Measurements from ENCODE around the gene FRK.
"Not testable (repeated sequence)": the region's sequence is repeated elsewhere in the genome, so short reads cannot be mapped to it uniquely, and the experiment has no call there.

FRK gene

DNA sequence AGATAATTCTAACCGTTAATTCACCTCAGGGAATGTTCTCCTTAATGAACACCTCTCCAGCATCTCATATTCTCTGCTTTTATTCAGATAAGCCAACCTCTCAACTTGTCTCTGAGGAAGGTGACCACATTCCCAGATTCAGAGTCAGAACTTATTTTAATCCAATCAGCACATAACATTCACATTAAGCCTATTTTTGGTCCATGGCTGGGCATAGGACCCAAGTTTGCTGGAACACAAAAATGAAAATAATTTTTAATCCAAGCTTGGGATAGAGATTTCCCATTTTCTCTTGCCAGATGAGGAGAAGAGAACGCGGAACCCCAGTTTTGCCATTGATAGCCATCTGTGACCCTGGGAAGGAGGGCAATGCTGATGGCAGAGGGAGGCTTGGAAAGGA, 126.5 kb downstream of the FRK start:
- no peaks in the 10 kb centered on the region for H3K4me1 ChIP-seq (ENCODE audit: control insufficient read depth in 1 of 2, insufficient read depth in 2 of 2, low read length in 2 of 2)
- H3K4me3 ChIP-seq (ENCODE audit: low read depth in 1 of 2, low read length in 2 of 2) = no peak overlapping the region
- H3K27ac ChIP-seq (ENCODE audit: low read depth, low read length) = no peak overlapping the region
- H3K27me3 ChIP-seq (ENCODE audit: control insufficient read depth in 1 of 2, insufficient read depth in 2 of 2, low read length in 2 of 2) = no peaks in the 10 kb centered on the region
- no peaks in the 10 kb centered on the region for H3K9me3 ChIP-seq (ENCODE audit: control insufficient read depth in 1 of 2, low read length in 2 of 2)
- no peak overlapping the region for H3K9ac ChIP-seq (ENCODE audit: low read depth in 1 of 2, low read length in 2 of 2)
- H3K36me3 ChIP-seq (ENCODE audit: control insufficient read depth in 1 of 2, insufficient read depth in 2 of 2, low read length in 2 of 2) = no peaks in the 10 kb centered on the region

DNA sequence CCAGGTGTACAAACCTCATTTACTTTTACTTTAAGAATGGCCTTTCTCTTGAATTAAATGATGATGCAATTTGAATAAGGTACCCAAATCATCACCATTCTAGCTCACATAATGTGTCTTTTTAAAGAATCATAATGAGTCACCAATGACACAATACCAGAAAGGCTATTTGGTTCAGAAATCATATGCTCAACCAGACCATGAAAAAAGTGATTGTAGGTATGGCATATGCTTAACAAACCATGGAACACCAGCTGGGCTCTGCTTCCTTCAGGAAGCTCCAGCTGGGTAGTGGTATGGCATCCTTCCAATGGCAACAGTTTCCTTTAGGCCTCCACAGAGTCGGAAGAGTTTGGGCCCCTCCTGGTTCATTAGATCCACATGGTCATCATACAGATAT, 128.2 kb downstream of the FRK start:
- no peak overlapping the region for H3K27ac ChIP-seq (ENCODE audit: low read depth, low read length)
- no peaks in the 10 kb centered on the region for H3K36me3 ChIP-seq (ENCODE audit: control insufficient read depth in 1 of 2, insufficient read depth in 2 of 2, low read length in 2 of 2)
- H3K27me3 ChIP-seq (ENCODE audit: control insufficient read depth in 1 of 2, insufficient read depth in 2 of 2, low read length in 2 of 2) = no peaks in the 10 kb centered on the region
- H3K9me3 ChIP-seq (ENCODE audit: control insufficient read depth in 1 of 2, low read length in 2 of 2) = no peaks in the 10 kb centered on the region
- no peak overlapping the region for H3K9ac ChIP-seq (ENCODE audit: low read depth in 1 of 2, low read length in 2 of 2)
- no peak overlapping the region for H3K4me3 ChIP-seq (ENCODE audit: low read depth in 1 of 2, low read length in 2 of 2)
- H3K4me1 ChIP-seq (ENCODE audit: control insufficient read depth in 1 of 2, insufficient read depth in 2 of 2, low read length in 2 of 2) = no peaks in the 10 kb centered on the region

DNA sequence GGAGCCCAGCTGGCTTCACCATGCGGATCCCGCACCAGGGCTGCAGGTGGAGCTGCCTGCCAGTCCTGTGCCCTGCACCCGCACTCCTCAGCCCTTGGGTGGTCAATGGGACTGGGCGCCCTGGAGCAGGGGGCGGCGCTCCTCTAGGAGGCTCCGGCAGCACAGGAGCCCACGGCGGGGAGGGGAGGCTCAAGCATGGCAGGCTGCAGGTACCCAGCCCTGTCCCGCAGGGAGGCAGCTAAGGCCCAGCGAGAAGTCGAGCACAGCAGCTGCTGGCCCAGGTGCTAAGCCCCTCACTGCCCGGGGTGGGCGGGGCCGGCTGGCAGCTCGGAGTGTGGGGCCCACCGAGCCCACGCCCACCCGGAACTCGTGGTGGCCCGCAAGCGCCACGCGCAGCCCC, 132.7 kb downstream of the FRK start:
- H3K4me3 ChIP-seq (ENCODE audit: low read depth in 1 of 2, low read length in 2 of 2); H3K36me3 ChIP-seq (ENCODE audit: control insufficient read depth in 1 of 2, insufficient read depth in 2 of 2, low read length in 2 of 2); H3K9me3 ChIP-seq (ENCODE audit: control insufficient read depth in 1 of 2, low read length in 2 of 2); H3K27me3 ChIP-seq (ENCODE audit: control insufficient read depth in 1 of 2, insufficient read depth in 2 of 2, low read length in 2 of 2); H3K4me1 ChIP-seq (ENCODE audit: control insufficient read depth in 1 of 2, insufficient read depth in 2 of 2, low read length in 2 of 2); H3K9ac ChIP-seq (ENCODE audit: low read depth in 1 of 2, low read length in 2 of 2); H3K27ac ChIP-seq (ENCODE audit: low read depth, low read length): not testable (repeated sequence)

DNA sequence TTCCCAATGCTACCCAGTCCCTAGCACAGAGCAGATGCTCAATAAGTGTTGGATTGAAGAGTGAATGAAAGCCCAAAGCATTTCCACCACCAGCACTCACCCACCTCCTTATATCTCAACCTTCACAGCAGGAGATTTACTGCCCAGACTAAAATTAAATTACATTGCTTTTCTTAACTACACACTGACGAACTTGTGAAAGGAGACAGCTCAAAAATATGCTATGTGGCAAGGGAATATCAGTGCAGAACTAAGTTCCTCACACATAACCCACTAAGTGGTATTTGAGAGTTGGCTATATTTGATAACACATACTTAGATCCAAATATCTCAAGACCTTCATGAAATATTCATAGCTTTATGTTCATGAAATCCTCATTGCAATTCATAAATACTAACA, 137.7 kb downstream of the FRK start:
- Histone ChIP-seq H3K4me3 (ENCODE audit: low read depth in 1 of 2, low read length in 2 of 2) (no peak overlapping the region), H3K9me3 (ENCODE audit: control insufficient read depth in 1 of 2, low read length in 2 of 2) (no peaks in the 10 kb centered on the region), H3K4me1 (ENCODE audit: control insufficient read depth in 1 of 2, insufficient read depth in 2 of 2, low read length in 2 of 2) (no peaks in the 10 kb centered on the region), H3K27me3 (ENCODE audit: control insufficient read depth in 1 of 2, insufficient read depth in 2 of 2, low read length in 2 of 2) (no peaks in the 10 kb centered on the region), H3K27ac (ENCODE audit: low read depth, low read length) (no peak overlapping the region), H3K9ac (ENCODE audit: low read depth in 1 of 2, low read length in 2 of 2) (no peak overlapping the region), H3K36me3 (ENCODE audit: control insufficient read depth in 1 of 2, insufficient read depth in 2 of 2, low read length in 2 of 2) (no peaks in the 10 kb centered on the region)

DNA sequence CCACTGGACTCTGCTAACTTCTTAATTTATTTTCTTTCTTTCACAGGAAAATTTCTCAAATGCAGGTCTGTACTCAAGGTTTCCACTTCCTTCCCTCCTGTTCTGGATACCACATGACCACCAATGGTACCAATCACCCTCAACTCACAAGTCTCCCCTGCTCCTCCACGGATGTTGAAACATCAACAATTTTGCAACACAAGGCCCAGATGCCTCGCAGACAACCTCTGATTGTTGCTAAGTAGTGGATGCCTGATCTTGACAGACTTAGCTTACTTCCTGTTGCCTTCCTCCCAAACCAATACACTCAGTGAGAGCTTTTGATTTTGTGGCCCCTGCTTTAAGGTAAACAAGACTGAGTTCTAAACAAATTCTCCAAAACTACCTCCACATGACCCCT, 146.6 kb downstream of the FRK start:
- H3K27me3 ChIP-seq (ENCODE audit: control insufficient read depth in 1 of 2, insufficient read depth in 2 of 2, low read length in 2 of 2) = no peaks in the 10 kb centered on the region
- no peak overlapping the region for H3K27ac ChIP-seq (ENCODE audit: low read depth, low read length)
- H3K9me3 ChIP-seq (ENCODE audit: control insufficient read depth in 1 of 2, low read length in 2 of 2) = no peaks in the 10 kb centered on the region
- H3K36me3 ChIP-seq (ENCODE audit: control insufficient read depth in 1 of 2, insufficient read depth in 2 of 2, low read length in 2 of 2) = no peaks in the 10 kb centered on the region
- no peak overlapping the region for H3K9ac ChIP-seq (ENCODE audit: low read depth in 1 of 2, low read length in 2 of 2)
- no peak overlapping the region for H3K4me3 ChIP-seq (ENCODE audit: low read depth in 1 of 2, low read length in 2 of 2)
- no peaks in the 10 kb centered on the region for H3K4me1 ChIP-seq (ENCODE audit: control insufficient read depth in 1 of 2, insufficient read depth in 2 of 2, low read length in 2 of 2)

DNA sequence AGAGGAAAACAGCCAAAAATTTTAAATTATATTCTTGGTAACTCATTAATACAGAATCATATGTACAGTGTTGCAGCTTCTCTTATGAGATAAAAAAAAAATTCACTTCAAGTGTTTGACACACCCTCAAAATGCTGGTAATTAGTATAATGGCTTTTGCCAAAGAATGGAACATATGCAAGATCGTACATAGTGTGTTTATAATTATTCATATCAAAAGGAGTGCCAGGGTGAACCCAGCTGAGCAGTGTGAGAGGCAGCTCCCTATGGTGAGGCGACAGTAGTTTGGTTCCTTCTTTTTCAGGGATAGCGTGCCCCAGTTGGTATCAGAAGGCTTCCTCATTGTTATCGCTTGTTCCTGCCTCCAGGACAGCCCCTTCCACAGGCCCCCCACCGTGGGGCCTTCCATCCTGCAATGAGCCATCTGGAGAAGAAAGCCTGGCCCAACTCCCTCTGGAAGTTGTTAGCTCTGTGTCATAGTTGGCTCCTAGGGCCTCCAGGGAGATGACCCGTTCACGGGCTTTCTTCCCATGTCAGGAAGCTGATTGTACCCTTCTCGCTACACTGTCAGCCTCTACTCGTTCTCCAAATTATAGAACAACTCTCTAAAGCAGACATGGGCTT, 150.7 kb downstream of the FRK start:
- H3K4me1 ChIP-seq (ENCODE audit: control insufficient read depth in 1 of 2, insufficient read depth in 2 of 2, low read length in 2 of 2) = no peaks in the 10 kb centered on the region
- no peak overlapping the region for H3K27ac ChIP-seq (ENCODE audit: low read depth, low read length)
- H3K9ac ChIP-seq (ENCODE audit: low read depth in 1 of 2, low read length in 2 of 2) = no peak overlapping the region
- H3K36me3 ChIP-seq (ENCODE audit: control insufficient read depth in 1 of 2, insufficient read depth in 2 of 2, low read length in 2 of 2) = no peaks in the 10 kb centered on the region
- no peaks in the 10 kb centered on the region for H3K9me3 ChIP-seq (ENCODE audit: control insufficient read depth in 1 of 2, low read length in 2 of 2)
- no peak overlapping the region for H3K4me3 ChIP-seq (ENCODE audit: low read depth in 1 of 2, low read length in 2 of 2)
- no peaks in the 10 kb centered on the region for H3K27me3 ChIP-seq (ENCODE audit: control insufficient read depth in 1 of 2, insufficient read depth in 2 of 2, low read length in 2 of 2)

DNA sequence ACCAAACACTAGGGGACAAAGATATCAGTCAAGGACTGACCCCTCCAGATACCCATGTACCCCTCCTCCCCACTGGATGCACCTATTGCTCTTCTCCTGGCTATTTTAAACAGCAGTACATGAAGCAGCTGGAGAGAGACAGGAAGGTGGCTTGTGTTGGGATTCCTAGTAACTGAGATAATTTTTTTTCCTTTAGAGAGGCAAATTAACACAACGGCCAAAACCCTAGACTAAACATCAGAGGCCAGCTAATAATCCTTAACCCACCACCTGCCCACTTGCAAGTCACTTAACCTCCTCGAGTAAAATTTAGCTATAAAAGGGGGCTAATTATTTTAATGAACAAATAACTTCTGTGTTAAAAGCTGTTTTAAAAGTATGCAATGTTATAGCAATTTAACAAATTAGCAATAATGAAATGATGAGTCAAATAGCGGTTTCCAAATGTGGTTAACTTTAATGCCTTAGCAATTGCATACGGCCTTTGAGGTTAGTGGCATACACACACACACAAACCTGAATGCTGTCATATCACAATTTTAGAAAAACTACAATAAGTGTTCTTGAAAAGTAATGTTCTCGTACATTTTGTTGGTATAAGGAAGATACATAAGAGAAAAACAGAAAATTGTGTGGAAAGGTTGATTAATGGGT, 151.7 kb downstream of the FRK start:
- H3K27me3 ChIP-seq (ENCODE audit: control insufficient read depth in 1 of 2, insufficient read depth in 2 of 2, low read length in 2 of 2) = no peaks in the 10 kb centered on the region
- no peaks in the 10 kb centered on the region for H3K9me3 ChIP-seq (ENCODE audit: control insufficient read depth in 1 of 2, low read length in 2 of 2)
- no peak overlapping the region for H3K9ac ChIP-seq (ENCODE audit: low read depth in 1 of 2, low read length in 2 of 2)
- H3K4me1 ChIP-seq (ENCODE audit: control insufficient read depth in 1 of 2, insufficient read depth in 2 of 2, low read length in 2 of 2) = no peaks in the 10 kb centered on the region
- no peak overlapping the region for H3K4me3 ChIP-seq (ENCODE audit: low read depth in 1 of 2, low read length in 2 of 2)
- no peaks in the 10 kb centered on the region for H3K36me3 ChIP-seq (ENCODE audit: control insufficient read depth in 1 of 2, insufficient read depth in 2 of 2, low read length in 2 of 2)
- H3K27ac ChIP-seq (ENCODE audit: low read depth, low read length) = no peak overlapping the region

DNA sequence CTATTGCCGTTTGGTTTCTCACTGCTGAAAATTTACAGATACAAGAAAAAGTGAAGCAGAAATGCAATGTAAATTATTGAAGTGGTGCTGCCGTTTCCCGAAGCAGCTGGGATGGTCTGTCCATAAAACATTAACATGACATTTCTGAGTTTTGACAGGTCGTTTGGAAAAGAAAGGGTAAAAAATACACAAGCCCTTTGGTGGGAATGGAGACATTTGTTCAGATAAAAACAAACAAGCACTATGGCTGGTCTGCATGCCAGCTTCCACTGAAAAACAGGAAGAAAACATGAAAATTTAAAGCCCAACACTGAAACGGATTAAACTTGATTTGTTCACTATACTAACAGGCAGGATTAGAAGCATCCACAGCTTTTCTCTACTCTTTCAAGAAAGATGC, 155.2 kb downstream of the FRK start:
- H3K9ac ChIP-seq (ENCODE audit: low read depth in 1 of 2, low read length in 2 of 2) = no peak overlapping the region
- H3K36me3 ChIP-seq (ENCODE audit: control insufficient read depth in 1 of 2, insufficient read depth in 2 of 2, low read length in 2 of 2) = no peaks in the 10 kb centered on the region
- no peaks in the 10 kb centered on the region for H3K27me3 ChIP-seq (ENCODE audit: control insufficient read depth in 1 of 2, insufficient read depth in 2 of 2, low read length in 2 of 2)
- H3K4me1 ChIP-seq (ENCODE audit: control insufficient read depth in 1 of 2, insufficient read depth in 2 of 2, low read length in 2 of 2) = no peaks in the 10 kb centered on the region
- H3K4me3 ChIP-seq (ENCODE audit: low read depth in 1 of 2, low read length in 2 of 2) = no peak overlapping the region
- no peak overlapping the region for H3K27ac ChIP-seq (ENCODE audit: low read depth, low read length)
- no peaks in the 10 kb centered on the region for H3K9me3 ChIP-seq (ENCODE audit: control insufficient read depth in 1 of 2, low read length in 2 of 2)

DNA sequence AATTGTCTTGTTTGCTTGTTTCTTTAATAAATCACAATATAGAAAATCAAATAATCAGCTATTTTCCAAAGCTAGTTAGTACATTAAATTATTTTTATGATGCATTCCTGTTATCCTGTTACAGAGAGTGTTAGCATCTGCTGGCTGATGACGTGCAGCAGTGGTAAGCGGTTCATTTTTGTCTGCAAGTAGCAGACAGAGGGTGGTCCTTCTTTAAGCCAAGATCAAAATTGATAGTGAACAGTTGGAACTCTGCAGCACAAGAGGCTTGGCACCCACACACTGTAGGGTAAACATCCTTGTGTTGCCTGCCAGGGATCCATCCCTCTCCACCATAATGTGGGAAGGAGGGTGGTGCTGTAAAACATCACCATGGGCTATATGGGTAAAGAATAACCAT, 158.3 kb downstream of the FRK start:
- no peak overlapping the region for H3K4me3 ChIP-seq (ENCODE audit: low read depth in 1 of 2, low read length in 2 of 2)
- H3K9me3 ChIP-seq (ENCODE audit: control insufficient read depth in 1 of 2, low read length in 2 of 2) = no peaks in the 10 kb centered on the region
- no peaks in the 10 kb centered on the region for H3K4me1 ChIP-seq (ENCODE audit: control insufficient read depth in 1 of 2, insufficient read depth in 2 of 2, low read length in 2 of 2)
- H3K36me3 ChIP-seq (ENCODE audit: control insufficient read depth in 1 of 2, insufficient read depth in 2 of 2, low read length in 2 of 2) = no peaks in the 10 kb centered on the region
- no peak overlapping the region for H3K27ac ChIP-seq (ENCODE audit: low read depth, low read length)
- no peaks in the 10 kb centered on the region for H3K27me3 ChIP-seq (ENCODE audit: control insufficient read depth in 1 of 2, insufficient read depth in 2 of 2, low read length in 2 of 2)
- no peak overlapping the region for H3K9ac ChIP-seq (ENCODE audit: low read depth in 1 of 2, low read length in 2 of 2)

DNA sequence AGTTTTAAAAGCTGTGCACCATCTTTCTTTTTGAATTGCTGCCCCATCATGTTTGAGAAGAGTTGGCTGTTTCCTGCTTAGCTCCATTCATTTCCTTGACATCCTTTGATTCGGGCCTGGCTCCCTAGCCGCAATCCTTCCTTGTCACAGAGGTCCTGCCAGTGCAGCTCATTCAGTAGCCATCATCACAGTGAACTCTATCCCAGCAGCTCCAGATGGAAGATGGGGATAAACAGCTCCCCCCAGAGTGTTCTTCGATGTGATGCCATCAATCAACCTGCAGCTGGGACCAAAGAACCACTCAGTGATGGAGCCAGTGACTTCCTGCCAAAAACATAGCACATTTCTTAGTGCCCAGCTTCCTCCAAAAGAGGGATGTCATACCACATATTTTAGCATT, 158.8 kb downstream of the FRK start:
- H3K27me3 ChIP-seq (ENCODE audit: control insufficient read depth in 1 of 2, insufficient read depth in 2 of 2, low read length in 2 of 2) = no peaks in the 10 kb centered on the region
- no peaks in the 10 kb centered on the region for H3K36me3 ChIP-seq (ENCODE audit: control insufficient read depth in 1 of 2, insufficient read depth in 2 of 2, low read length in 2 of 2)
- H3K9me3 ChIP-seq (ENCODE audit: control insufficient read depth in 1 of 2, low read length in 2 of 2) = no peaks in the 10 kb centered on the region
- H3K9ac ChIP-seq (ENCODE audit: low read depth in 1 of 2, low read length in 2 of 2) = no peak overlapping the region
- H3K4me3 ChIP-seq (ENCODE audit: low read depth in 1 of 2, low read length in 2 of 2) = no peak overlapping the region
- no peaks in the 10 kb centered on the region for H3K4me1 ChIP-seq (ENCODE audit: control insufficient read depth in 1 of 2, insufficient read depth in 2 of 2, low read length in 2 of 2)
- no peak overlapping the region for H3K27ac ChIP-seq (ENCODE audit: low read depth, low read length)
